ENCODE measurements around the gene ZFYVE1. TPM values are rescaled to one million over a fixed set of nuclear protein-coding genes. Genes with fewer than 3 reads are reported as not detected.
A peak's percentile ranks its signal among the peaks of the same experiment; 100 is the strongest.

Gene ZFYVE1
- total RNA-seq (10 to 100 TPM; 11.1 to 14.4 TPM), polyA plus RNA-seq (ENCODE audit: insufficient read length in 2 of 2) (10 to 100 TPM; 17.1 to 21.7 TPM)
- long read RNA-seq, donor 1, full-length matches to known transcripts: 2 of 2 reads
- long read RNA-seq, donor 1, partial matches to known transcripts: 0 of 2 reads
- long read RNA-seq, donor 1, other reads (novel, unspliced or antisense): 0 of 2 reads
- long read RNA-seq, donor 2, full-length matches to known transcripts: 2 of 2 reads
- long read RNA-seq, donor 2, partial matches to known transcripts: 0 of 2 reads
- long read RNA-seq, donor 2, other reads (novel, unspliced or antisense): 0 of 2 reads
- long read RNA-seq, donor 3: 0 reads
- long read RNA-seq, donor 4: 0 reads

- Histone ChIP-seq H3K4me1 (ENCODE audit: control insufficient read depth, insufficient read depth, low read length) (peaks cover 3% of the 10 kb centered on the region), H3K27ac (ENCODE audit: low read depth, low read length) (peak within 1 kb of the TSS; percentile 78), H3K9me3 (ENCODE audit: control insufficient read depth, insufficient read depth, low read length) (no peaks in the 10 kb centered on the region), H3K4me3 (ENCODE audit: low read depth, low read length) (peak within 1 kb of the TSS; percentile 75), H3K36me3 (ENCODE audit: control insufficient read depth, insufficient read depth, low read length) (peaks cover 6% of the 10 kb centered on the region), H3K27me3 (ENCODE audit: control insufficient read depth, insufficient read depth, low read length) (no peaks in the 10 kb centered on the region)
- DNase-seq (ENCODE audit: low read depth in 4 of 6, low spot score in 6 of 6): peak; percentile 94 to 99 (median 96)
- WGBS (ENCODE audit: insufficient coverage): 0% methylated on average over 41 of the region's 42 CpGs
These were observed at the start of gene ZFYVE1 for GRCh38 chr14:73026845-73027542. Gene ZFYVE1 (minus strand): TSS chr14:73027106. CDS start chr14:73024508, 2,598 bp downstream.

- WGBS (ENCODE audit: insufficient coverage): no CpG with 5 or more reads among the region's 4 CpGs
These were observed 42.7 kb upstream of the ZFYVE1 start for GRCh38 chr14:73069585-73069984.

GRCh38 chr14:73058922-73059673 is 32.2 kb upstream of the ZFYVE1 start:
- Histone ChIP-seq H3K27ac (ENCODE audit: low read depth, low read length) (peak overlapping the region; percentile 90), H3K4me1 (ENCODE audit: control insufficient read depth, insufficient read depth, low read length) (peaks cover 13% of the 10 kb centered on the region), H3K9me3 (ENCODE audit: control insufficient read depth, insufficient read depth, low read length) (no peaks in the 10 kb centered on the region), H3K4me3 (ENCODE audit: low read depth, low read length) (peak overlapping the region; percentile 96), H3K36me3 (ENCODE audit: control insufficient read depth, insufficient read depth, low read length) (peaks cover 6% of the 10 kb centered on the region), H3K27me3 (ENCODE audit: control insufficient read depth, insufficient read depth, low read length) (no peaks in the 10 kb centered on the region)
- peak in 4 of 6 donors; percentile 2 to 47 (median 13) for DNase-seq (ENCODE audit: low read depth in 4 of 6, low spot score in 6 of 6)
- 0% methylated on average over 23 of the region's 27 CpGs for WGBS (ENCODE audit: insufficient coverage)

More at GRCh38 chr14:73069585-73069984, 42.7 kb upstream of the ZFYVE1 start:
- Histone ChIP-seq H3K9me3 (ENCODE audit: control insufficient read depth, insufficient read depth, low read length) (no peaks in the 10 kb centered on the region), H3K4me3 (ENCODE audit: low read depth, low read length) (no peak overlapping the region), H3K27ac (ENCODE audit: low read depth, low read length) (no peak overlapping the region), H3K36me3 (ENCODE audit: control insufficient read depth, insufficient read depth, low read length) (peaks cover 32% of the 10 kb centered on the region), H3K4me1 (ENCODE audit: control insufficient read depth, insufficient read depth, low read length) (no peaks in the 10 kb centered on the region), H3K27me3 (ENCODE audit: control insufficient read depth, insufficient read depth, low read length) (no peaks in the 10 kb centered on the region)
- DNase-seq (ENCODE audit: low read depth in 4 of 6, low spot score in 6 of 6): no peak

- peaks cover 13% of the 10 kb centered on the region for H3K4me1 ChIP-seq (ENCODE audit: control insufficient read depth, insufficient read depth, low read length)
- no peaks in the 10 kb centered on the region for H3K27me3 ChIP-seq (ENCODE audit: control insufficient read depth, insufficient read depth, low read length)
- under 1% methylated on average over 51 of the region's 57 CpGs for WGBS (ENCODE audit: insufficient coverage)
- peak; percentile 93 to 100 (median 96) for DNase-seq (ENCODE audit: low read depth in 4 of 6, low spot score in 6 of 6)
- H3K27ac ChIP-seq (ENCODE audit: low read depth, low read length): peak within 1 kb of the TSS; percentile 90
- no peaks in the 10 kb centered on the region for H3K9me3 ChIP-seq (ENCODE audit: control insufficient read depth, insufficient read depth, low read length)
- peak within 1 kb of the TSS; percentile 96 for H3K4me3 ChIP-seq (ENCODE audit: low read depth, low read length)
- H3K36me3 ChIP-seq (ENCODE audit: control insufficient read depth, insufficient read depth, low read length): peaks cover 6% of the 10 kb centered on the region
These were observed 31.5 kb upstream of the ZFYVE1 start, which contains the start of gene RBM25 for GRCh38 chr14:73058224-73058921. Gene RBM25 (plus strand): TSS chr14:73058534. CDS start chr14:73071642, 13,108 bp downstream.

- WGBS (ENCODE audit: insufficient coverage): 0% methylated on average over 1 of the region's 8 CpGs
- H3K4me3 ChIP-seq (ENCODE audit: low read depth, low read length): peak overlapping the region; percentile 96
These were observed 31.0 kb upstream of the ZFYVE1 start for GRCh38 chr14:73057944-73058223.

GRCh38 chr14:73055251-73055650 is 28.3 kb upstream of the ZFYVE1 start:
- H3K4me3 ChIP-seq (ENCODE audit: low read depth, low read length): no peak overlapping the region
- DNase-seq (ENCODE audit: low read depth in 4 of 6, low spot score in 6 of 6): no peak
- WGBS (ENCODE audit: insufficient coverage): no CpG with 5 or more reads among the region's 1 CpG
- H3K27ac ChIP-seq (ENCODE audit: low read depth, low read length): no peak overlapping the region
- no peaks in the 10 kb centered on the region for H3K36me3 ChIP-seq (ENCODE audit: control insufficient read depth, insufficient read depth, low read length)
- no peaks in the 10 kb centered on the region for H3K27me3 ChIP-seq (ENCODE audit: control insufficient read depth, insufficient read depth, low read length)
- no peaks in the 10 kb centered on the region for H3K9me3 ChIP-seq (ENCODE audit: control insufficient read depth, insufficient read depth, low read length)
- peaks cover 4% of the 10 kb centered on the region for H3K4me1 ChIP-seq (ENCODE audit: control insufficient read depth, insufficient read depth, low read length)

More at GRCh38 chr14:73057944-73058223, 31.0 kb upstream of the ZFYVE1 start:
- Histone ChIP-seq H3K9me3 (ENCODE audit: control insufficient read depth, insufficient read depth, low read length) (no peaks in the 10 kb centered on the region), H3K4me1 (ENCODE audit: control insufficient read depth, insufficient read depth, low read length) (peaks cover 13% of the 10 kb centered on the region), H3K27ac (ENCODE audit: low read depth, low read length) (peak overlapping the region; percentile 90), H3K27me3 (ENCODE audit: control insufficient read depth, insufficient read depth, low read length) (no peaks in the 10 kb centered on the region), H3K36me3 (ENCODE audit: control insufficient read depth, insufficient read depth, low read length) (peaks cover 2% of the 10 kb centered on the region)
- DNase-seq (ENCODE audit: low read depth in 4 of 6, low spot score in 6 of 6): no peak

GRCh38 chr14:73049428-73049827 is 22.5 kb upstream of the ZFYVE1 start:
- Histone ChIP-seq H3K4me3 (ENCODE audit: low read depth, low read length) (no peak overlapping the region), H3K4me1 (ENCODE audit: control insufficient read depth, insufficient read depth, low read length) (no peaks in the 10 kb centered on the region), H3K9me3 (ENCODE audit: control insufficient read depth, insufficient read depth, low read length) (no peaks in the 10 kb centered on the region), H3K27me3 (ENCODE audit: control insufficient read depth, insufficient read depth, low read length) (no peaks in the 10 kb centered on the region), H3K27ac (ENCODE audit: low read depth, low read length) (no peak overlapping the region), H3K36me3 (ENCODE audit: control insufficient read depth, insufficient read depth, low read length) (no peaks in the 10 kb centered on the region)
- 100% methylated on average over 2 of the region's 4 CpGs for WGBS (ENCODE audit: insufficient coverage)
- DNase-seq (ENCODE audit: low read depth in 4 of 6, low spot score in 6 of 6): no peak

GRCh38 chr14:73047808-73048207 is 20.9 kb upstream of the ZFYVE1 start:
- H3K4me1 ChIP-seq (ENCODE audit: control insufficient read depth, insufficient read depth, low read length): no peaks in the 10 kb centered on the region
- H3K4me3 ChIP-seq (ENCODE audit: low read depth, low read length): no peak overlapping the region
- H3K36me3 ChIP-seq (ENCODE audit: control insufficient read depth, insufficient read depth, low read length): no peaks in the 10 kb centered on the region
- no peaks in the 10 kb centered on the region for H3K9me3 ChIP-seq (ENCODE audit: control insufficient read depth, insufficient read depth, low read length)
- no peak for DNase-seq (ENCODE audit: low read depth in 4 of 6, low spot score in 6 of 6)
- no peaks in the 10 kb centered on the region for H3K27me3 ChIP-seq (ENCODE audit: control insufficient read depth, insufficient read depth, low read length)
- no CpG with 5 or more reads among the region's 1 CpG for WGBS (ENCODE audit: insufficient coverage)
- H3K27ac ChIP-seq (ENCODE audit: low read depth, low read length): no peak overlapping the region

Data from spinal cord (tissue), 10 donors.